Measurements from ENCODE around the gene USP1.

Gene USP1

DNA sequence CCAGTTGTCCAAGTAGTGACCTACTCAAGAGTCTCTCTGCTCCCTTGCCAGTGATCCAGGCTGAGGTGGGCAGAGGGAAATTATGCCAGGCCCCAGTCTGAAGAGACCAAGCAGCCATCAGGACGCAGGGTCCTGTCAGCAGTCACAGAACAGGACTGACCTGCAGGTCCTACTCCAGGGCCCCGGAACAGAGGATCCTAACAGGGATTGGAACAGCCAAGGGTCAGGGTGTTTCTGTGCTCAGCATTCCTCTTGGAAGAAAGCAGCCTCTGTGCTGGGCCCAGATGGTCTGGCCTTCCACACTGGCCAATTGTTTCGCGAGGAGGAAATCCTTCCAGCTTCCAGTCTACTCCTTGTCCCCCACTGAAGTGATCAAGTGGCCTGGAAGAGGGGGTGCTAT, 41.6 kb upstream of the USP1 start:
- no peak overlapping the region for H3K4me3 ChIP-seq (ENCODE audit: low read depth, low read length)
- no peak for DNase-seq (ENCODE audit: low read depth)
- TF ChIP-seq CTCF (IDR thresholded peaks at IDR 0.05; ENCODE audit: insufficient read depth, low read depth, low read length, missing control alignments): no peak

DNA sequence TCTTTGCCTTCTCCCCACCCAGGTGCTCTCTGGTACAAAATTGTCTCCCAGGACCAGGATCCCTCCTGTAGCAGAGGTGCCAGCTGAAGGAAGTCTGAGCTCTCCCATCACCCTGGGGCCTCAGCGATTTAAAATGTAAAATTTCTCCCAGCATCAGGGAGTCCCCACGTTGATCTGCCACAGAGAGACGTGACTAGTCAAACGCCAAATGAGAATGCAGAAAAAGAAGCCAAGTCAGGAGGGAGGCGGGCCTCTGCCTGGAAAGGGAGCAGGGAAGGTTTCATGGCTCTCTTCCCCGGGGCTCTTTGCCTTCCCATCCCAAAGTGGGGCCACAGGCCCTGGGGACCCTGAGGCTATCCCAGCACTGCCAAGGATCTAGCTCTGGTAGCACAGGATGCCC, 40.0 kb upstream of the USP1 start:
- no peak for TF ChIP-seq CTCF (IDR thresholded peaks at IDR 0.05; ENCODE audit: insufficient read depth, low read depth, low read length, missing control alignments)
- DNase-seq (ENCODE audit: low read depth): no peak
- H3K4me3 ChIP-seq (ENCODE audit: low read depth, low read length): no peak overlapping the region

- TF ChIP-seq CTCF (IDR thresholded peaks at IDR 0.05; ENCODE audit: insufficient read depth, low read depth, low read length, missing control alignments): no peak
- no peak overlapping the region for H3K4me3 ChIP-seq (ENCODE audit: low read depth, low read length)
- no peak for DNase-seq (ENCODE audit: low read depth)
These were observed 39.5 kb upstream of the USP1 start for GRCh38 chr1:62397301-62397700.

DNA sequence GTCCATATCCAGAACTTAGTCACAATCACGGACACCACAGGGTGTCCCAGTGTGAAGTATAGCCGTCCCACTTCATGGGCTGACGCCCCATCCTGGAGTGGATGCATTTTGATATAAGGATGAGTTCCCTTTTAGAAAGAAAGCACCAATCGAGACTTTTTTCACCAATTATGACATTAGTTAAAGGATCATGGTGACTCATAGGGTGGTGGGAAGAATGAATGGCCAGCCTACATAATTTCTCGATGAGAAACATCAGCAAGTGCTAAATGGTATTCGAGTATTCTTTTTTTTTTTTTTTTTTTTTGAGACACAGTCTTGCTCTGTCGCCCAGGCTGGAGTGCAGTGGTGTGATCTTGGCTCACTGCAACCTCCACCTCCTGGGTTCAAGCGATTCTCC, 38.5 kb upstream of the USP1 start:
- no peak overlapping the region for H3K4me3 ChIP-seq (ENCODE audit: low read depth, low read length)
- TF ChIP-seq CTCF (IDR thresholded peaks at IDR 0.05; ENCODE audit: insufficient read depth, low read depth, low read length, missing control alignments): no peak
- DNase-seq (ENCODE audit: low read depth): no peak

DNA sequence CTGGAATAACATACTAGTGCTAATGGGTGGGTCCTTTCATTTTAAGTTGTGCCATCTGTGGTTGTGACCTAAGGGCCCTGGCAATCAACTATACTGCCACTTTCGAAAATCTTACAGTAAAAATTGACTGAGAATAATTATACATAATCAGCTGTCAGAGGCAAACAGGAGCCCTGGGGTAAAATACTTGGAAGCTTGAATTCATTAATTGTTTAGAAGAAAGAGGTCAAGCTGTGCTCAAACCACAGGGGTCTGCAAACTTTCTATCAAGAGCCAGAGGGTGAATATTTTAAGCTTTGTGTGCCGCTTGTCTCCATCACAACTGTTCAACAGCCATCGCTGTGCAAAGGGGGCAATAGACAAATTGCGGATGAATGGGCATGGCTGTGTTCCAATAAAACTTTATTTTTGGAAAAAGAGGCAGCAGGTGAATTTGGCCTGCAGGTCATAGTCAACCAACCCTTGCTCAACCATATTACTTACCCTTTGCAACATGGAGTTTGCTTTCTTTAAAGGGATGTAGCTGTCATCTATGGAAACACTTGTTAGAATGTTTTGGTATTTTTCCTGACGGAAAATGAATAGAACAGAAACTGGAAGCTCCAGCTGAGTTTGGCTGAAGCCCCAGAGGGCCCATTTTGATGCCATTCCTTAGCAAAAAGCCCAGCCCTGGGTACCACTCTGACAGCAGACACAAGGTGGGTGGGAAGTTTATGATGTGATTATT, 35.7 kb upstream of the USP1 start:
- no peak for DNase-seq (ENCODE audit: low read depth)
- no peak overlapping the region for H3K4me3 ChIP-seq (ENCODE audit: low read depth, low read length)
- no peak for TF ChIP-seq CTCF (IDR thresholded peaks at IDR 0.05; ENCODE audit: insufficient read depth, low read depth, low read length, missing control alignments)

DNA sequence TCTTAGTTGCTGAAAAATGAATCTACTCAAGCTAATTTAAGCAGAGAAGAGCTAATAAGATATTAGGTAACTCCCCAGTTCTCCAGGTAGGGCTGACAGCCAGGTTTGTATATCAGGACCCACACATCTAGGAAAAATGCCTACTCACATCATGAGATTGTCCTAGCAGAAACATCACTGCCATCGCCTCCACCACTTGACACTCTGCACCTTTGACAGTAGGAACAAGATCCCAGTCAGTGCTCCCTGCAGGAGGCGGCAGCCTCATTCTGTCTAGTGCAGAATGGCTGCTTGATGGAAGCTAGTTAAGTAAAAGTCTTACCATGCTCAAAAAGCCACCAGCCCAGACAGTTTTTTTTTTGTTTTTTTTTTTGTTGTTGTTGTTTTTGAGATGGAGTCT, 31.6 kb upstream of the USP1 start:
- H3K4me3 ChIP-seq (ENCODE audit: low read depth, low read length): no peak overlapping the region
- no peak for TF ChIP-seq CTCF (IDR thresholded peaks at IDR 0.05; ENCODE audit: insufficient read depth, low read depth, low read length, missing control alignments)
- DNase-seq (ENCODE audit: low read depth): no peak

DNA sequence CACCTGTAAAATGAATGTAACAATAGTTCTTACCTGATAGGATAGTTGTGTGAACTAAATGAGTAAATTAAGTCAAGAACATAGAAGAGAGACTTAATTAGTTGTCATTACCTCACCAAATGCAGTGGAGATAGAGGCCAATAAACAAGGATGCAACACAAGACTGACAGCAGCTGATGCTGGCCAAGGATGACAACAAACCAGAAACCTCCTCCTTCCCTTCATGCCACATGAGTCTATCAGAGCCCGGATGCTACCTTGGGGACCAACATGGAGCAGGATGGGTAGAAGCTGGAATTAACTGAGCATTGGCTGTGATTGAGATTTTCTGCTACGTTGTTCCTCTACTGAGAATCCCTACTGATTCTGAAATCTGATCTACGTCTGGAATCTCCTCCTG, 30.3 kb upstream of the USP1 start:
- TF ChIP-seq CTCF (IDR thresholded peaks at IDR 0.05; ENCODE audit: insufficient read depth, low read depth, low read length, missing control alignments): no peak
- DNase-seq (ENCODE audit: low read depth): no peak

More for the DNA sequence above, 30.3 kb upstream of the USP1 start:
- H3K4me3 ChIP-seq (ENCODE audit: low read depth, low read length): no peak overlapping the region

Data from GM12865 (cell line).